ENCODE results near the gene ORC4. TPM values are rescaled to one million over a fixed set of nuclear protein-coding genes. Genes with fewer than 3 reads are reported as not detected.

Gene ORC4
- total RNA-seq, 1 donor from 2014 or later, result 35.1 TPM

Other genes starting within 250 kb of the ORC4 start
- gene ACVR2A, start 175.7 kb downstream of the ORC4 start, total RNA-seq, result 13.0 TPM
- 32.4 TPM for gene MBD5, start 354 bp upstream of the ORC4 start, total RNA-seq